ENCODE results near the gene ANKHD1.

DNA sequence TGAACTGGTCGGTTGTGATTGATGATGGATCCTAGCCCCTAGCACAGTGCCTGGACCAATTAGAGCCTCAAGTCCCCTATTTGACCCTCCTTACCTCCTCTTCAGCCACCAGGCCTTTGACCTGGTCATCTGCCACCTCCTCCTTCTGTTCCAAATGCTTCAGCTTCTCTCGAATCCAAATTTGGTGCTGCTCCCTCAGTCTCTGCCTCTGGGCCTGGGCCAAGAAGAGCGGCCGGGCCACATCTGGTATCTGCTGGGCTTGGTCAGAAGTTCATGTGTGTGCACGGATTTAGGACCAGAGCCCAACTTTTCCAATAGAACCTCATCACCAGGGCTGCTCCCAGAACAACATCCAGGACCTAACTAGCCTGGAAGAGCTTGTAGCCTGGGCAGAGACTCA lies 169.5 kb downstream of the ANKHD1 start:
- TF ChIP-seq POLR2A (IDR thresholded peaks at IDR 0.05) (no peak), CTCF (IDR thresholded peaks at IDR 0.05 in 4 of 5, conservative IDR thresholded peaks at IDR 0.05 in 1 of 5) (no peak)

All from gastrocnemius medialis (tissue), 4 donors.